ENCODE results near the gene SOSTDC1.

DNA sequence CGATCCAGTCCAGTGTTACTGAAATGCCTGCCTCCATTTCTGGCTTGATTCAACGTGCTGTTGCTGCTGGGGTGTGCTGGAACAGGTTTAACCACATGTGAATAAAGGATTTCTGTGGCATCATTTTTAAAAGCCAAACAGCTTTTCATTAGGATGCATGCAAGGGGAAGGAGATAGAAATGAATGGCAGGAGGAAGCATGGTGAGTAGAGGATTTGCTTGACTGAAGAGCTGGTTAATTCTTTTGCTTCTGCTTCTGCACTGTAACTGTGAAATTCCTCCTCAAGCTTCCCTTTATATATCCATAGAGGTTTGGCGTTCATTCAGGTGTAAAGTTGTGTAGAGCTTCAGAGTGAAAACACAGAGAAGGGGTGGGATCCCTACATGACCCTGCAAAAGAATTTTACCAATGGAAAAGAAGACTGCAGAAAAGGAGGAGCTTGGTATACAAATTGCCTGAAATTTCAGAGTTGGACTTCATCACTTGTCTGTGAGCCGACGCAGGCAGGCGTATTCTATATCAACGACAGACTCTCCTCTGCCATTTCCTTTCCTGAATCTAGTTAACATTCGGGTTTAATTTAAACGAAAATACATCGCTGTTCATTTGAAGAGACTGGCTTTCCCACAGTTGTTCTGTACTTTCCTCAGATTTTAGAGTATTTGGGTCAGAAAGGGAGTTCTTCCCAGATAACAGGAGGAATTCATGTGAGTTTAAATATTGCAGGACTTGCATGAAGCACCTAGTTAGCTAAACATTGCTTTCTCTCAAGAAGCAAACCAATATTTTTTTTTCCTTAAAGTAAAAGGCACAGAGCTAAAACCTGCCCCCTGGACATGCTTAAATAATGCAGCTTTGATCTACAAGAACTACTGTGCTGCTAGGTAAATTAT lies at the start of gene SOSTDC1:
- TF ChIP-seq CTCF (IDR thresholded peaks at IDR 0.05) (no peak), POLR2A (IDR thresholded peaks at IDR 0.05) (no peak)

Measured in Peyer's patch (tissue), 4 donors.